ENCODE measurements around the gene ZBED1.
"Not testable (repeated sequence)": the region's sequence is repeated elsewhere in the genome, so short reads cannot be mapped to it uniquely, and the experiment has no call there.

The ZBED1 gene

GRCh38 chrX:2500803-2501558, at the start of gene ZBED1, which contains the start of gene DHRSX:
Gene ZBED1, minus strand, starts transcription at chrX:2500976. Its CDS starts 10,257 bp downstream, at chrX:2490719.
Gene DHRSX, minus strand, starts transcription at chrX:2500976. Its CDS starts 51 bp downstream, at chrX:2500925.
- no peak for DNase-seq

- no peak for DNase-seq
Measured at GRCh38 chrX:2549876-2550275, 49.1 kb upstream of the ZBED1 start.

GRCh38 chrX:2548711-2549423, 48.1 kb upstream of the ZBED1 start:
- DNase-seq, result no peak

GRCh38 chrX:2547736-2548135, 47.0 kb upstream of the ZBED1 start:
- DNase-seq, result no peak

- no peak for DNase-seq
Measured at GRCh38 chrX:2546496-2546895, 45.7 kb upstream of the ZBED1 start.

GRCh38 chrX:2545144-2545543, 44.4 kb upstream of the ZBED1 start:
- no peak for DNase-seq

- no peak for DNase-seq
Measured at GRCh38 chrX:2542826-2543521, 42.2 kb upstream of the ZBED1 start.

GRCh38 chrX:2541603-2542002, 40.8 kb upstream of the ZBED1 start:
- DNase-seq, result no peak

GRCh38 chrX:2540426-2540947, 39.7 kb upstream of the ZBED1 start:
- no peak for DNase-seq

- DNase-seq, result no peak
Measured at GRCh38 chrX:2539586-2539985, 38.8 kb upstream of the ZBED1 start.

GRCh38 chrX:2538031-2538757, 37.4 kb upstream of the ZBED1 start:
- DNase-seq, result no peak

- no peak for DNase-seq
Measured at GRCh38 chrX:2536974-2537373, 36.2 kb upstream of the ZBED1 start.

- no peak for DNase-seq
Measured at GRCh38 chrX:2536141-2536540, 35.4 kb upstream of the ZBED1 start.

- not testable (repeated sequence) for DNase-seq
Measured at GRCh38 chrX:2534261-2535021, 33.7 kb upstream of the ZBED1 start.

GRCh38 chrX:2533424-2533823, 32.6 kb upstream of the ZBED1 start:
- no peak for DNase-seq

- DNase-seq, result no peak
Measured at GRCh38 chrX:2526390-2526789, 25.6 kb upstream of the ZBED1 start.

GRCh38 chrX:2523911-2524310, 23.1 kb upstream of the ZBED1 start:
- no peak for DNase-seq

- no peak for DNase-seq
Measured at GRCh38 chrX:2521927-2522386, 21.2 kb upstream of the ZBED1 start.

GRCh38 chrX:2521092-2521926, 20.5 kb upstream of the ZBED1 start:
- DNase-seq, result no peak

GRCh38 chrX:2520539-2520938, 19.8 kb upstream of the ZBED1 start:
- no peak for DNase-seq

GRCh38 chrX:2519638-2520037, 18.9 kb upstream of the ZBED1 start:
- DNase-seq, result not testable (repeated sequence)
